HG02943 (cell line): ENCODE measurements around the gene SGIP1.
"Not testable (repeated sequence)": the region's sequence is repeated elsewhere in the genome, so short reads cannot be mapped to it uniquely, and the experiment has no call there.

Source experiments
- ATAC-seq: cut with Tn5 transposase; IDR thresholded peaks from one replicate; pipeline ENCODE4 v1.9.1; 2021; ENCODE audit warnings: mild to moderate bottlenecking, low read depth, moderate library complexity; ENCODE audit not compliant: unreplicated experiment

Gene SGIP1

DNA sequence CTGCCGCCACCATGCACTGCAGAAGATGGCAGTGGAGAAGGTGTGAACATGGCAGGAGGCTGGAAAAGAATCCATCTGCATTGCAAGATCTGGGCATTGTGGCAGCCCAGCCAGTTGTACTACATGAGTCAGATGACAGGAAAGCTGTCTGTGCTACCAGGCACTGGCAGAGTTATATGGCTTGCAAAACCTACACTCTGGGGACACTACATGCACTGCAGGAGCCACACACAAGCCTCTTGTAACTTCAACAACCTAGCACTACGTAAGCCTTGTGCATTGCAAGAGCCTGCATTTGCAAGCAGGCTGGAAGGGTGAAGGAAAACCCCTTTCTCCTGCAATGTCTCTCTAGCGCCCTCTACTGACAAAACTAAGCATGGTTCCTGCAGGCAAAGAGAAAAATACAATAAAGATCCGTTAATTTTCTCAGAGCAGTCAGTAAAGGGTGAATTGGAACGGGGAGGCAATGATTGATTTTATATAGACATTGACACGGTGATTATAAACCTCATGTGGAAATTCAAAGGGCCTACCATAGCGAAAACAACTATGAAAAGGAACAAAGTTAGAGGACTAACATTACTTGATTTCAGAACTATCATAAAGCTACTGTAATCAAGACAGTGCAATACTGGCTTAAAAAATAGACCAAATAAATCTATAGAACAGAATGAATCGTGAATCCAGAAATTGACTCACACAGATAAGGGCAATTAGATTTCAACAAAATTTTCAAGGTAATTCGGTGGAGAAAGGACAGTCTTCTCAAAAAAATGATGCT is 192.1 kb downstream of the SGIP1 start:
- peak; percentile 61 for ATAC-seq

DNA sequence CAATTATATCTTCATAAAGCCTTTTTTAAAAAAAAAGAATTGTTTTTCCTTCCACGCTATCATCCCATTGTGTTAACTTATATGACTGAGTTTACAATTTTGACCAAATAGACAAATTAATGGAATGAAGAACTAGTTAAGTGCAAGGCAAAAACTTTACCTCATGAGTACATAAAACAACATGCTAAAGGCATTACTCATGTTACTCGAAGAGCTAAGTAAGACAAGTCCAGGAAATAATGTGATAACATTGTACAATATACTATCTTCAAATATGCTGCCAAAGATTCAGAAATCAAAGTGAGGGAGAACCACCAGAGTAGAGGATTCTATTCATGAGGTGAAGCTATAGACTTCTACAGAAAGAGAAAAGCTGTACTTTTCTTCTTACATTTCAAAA is 194.1 kb downstream of the SGIP1 start:
- ATAC-seq = no peak

DNA sequence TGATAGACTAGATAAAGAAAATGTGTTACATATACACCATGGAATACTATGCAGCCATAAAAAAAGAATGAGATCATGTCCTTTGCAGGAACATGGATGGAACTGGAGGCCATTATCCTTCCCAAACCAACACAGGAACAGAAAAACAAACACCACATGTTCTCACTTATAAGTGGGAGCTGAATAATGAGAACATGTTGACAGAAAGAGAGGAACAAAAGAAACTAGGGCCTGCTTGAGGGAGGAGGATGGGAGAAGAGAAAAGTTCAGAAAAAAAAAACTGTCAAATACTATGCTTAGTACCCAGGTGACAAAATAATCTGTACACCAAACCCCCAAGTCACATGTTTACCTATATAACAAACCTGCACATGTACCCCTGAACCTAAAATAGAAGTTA is 194.8 kb downstream of the SGIP1 start:
- not testable (repeated sequence) for ATAC-seq

DNA sequence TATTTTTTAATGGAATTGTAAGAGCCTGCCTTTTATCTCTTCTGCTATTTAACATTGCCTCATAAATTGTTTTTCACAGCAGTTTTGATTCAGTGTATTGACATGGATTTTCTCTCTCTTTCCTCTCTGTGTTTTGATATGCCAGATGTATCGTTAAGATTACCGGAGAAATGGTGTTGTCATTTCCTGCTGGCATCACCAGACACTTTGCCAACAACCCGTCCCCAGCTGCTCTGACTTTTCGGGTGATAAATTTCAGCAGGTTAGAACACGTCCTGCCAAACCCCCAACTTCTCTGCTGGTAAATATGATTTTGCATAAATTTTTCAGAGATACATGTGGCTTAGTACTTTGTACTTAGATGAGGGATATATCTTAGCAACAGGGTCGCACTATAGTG is 195.2 kb downstream of the SGIP1 start:
- ATAC-seq = no peak

DNA sequence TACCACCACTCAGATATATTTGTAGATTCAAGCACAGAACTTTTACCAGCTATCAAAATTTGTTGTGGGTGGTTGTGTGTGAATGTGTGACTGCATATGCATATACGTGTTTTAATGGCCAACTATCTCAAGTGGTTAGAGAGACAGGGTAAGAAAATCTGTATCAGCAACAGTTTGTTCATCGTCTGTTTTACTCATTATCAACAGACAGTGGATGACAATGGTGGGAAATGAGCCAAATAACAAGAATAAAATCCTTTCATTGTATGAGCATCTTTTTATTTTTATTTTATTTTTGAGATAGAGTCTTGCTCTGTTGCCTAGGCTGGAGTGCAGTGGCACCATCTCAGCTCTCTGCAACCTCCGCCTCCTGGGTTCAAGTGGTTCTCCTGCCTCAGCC is 195.6 kb downstream of the SGIP1 start:
- ATAC-seq = no peak

DNA sequence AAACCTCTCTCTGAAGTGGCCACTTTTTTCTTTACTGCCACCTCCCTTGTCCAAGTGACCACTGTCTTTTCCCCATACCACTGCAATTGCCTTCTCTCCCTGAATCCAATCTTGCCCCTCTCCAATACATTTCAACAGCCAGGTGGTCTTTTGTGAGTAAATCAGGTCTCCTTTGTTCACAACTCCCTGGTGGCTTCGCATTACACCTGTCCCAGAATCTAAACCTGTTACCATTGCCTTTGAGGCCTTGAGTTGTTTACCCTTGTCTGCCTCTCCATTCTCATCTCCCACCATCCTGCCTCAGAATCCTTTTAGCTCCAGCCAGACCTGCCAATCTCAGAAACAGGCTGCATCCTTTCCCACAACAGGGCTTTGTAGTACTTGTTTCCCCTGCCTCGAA is 196.5 kb downstream of the SGIP1 start:
- no peak for ATAC-seq

DNA sequence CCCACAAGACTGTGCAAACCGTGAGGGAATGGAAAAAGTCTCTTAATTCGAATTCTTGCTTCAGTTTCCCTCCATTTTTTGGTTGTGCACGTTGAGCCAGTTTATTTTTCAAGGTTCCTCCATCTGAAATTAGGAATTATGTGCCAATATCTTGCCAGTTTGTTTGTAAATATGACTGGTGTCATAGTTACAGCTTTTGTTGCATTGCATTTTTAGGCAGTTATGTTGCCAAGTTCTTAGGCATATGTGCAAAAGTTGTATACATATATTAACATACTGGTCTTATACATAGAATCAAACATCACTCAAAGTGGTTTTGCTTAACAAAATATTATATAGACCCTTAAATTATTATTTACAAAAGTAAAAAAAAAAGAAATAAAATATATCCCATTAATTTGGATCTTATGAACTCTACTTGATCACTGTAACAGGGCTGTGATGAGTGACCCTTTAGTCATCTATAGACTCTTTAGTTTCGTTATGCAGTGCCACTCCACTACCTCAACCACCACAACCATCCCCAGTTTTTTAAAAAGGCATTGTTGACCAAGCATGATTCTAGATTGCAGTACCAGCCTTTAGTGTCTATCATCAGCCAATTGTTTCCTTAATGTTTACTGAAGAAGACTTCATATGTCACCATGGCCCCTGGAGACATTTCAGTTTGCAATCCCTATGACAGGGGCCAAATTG is 197.4 kb downstream of the SGIP1 start:
- ATAC-seq = no peak

DNA sequence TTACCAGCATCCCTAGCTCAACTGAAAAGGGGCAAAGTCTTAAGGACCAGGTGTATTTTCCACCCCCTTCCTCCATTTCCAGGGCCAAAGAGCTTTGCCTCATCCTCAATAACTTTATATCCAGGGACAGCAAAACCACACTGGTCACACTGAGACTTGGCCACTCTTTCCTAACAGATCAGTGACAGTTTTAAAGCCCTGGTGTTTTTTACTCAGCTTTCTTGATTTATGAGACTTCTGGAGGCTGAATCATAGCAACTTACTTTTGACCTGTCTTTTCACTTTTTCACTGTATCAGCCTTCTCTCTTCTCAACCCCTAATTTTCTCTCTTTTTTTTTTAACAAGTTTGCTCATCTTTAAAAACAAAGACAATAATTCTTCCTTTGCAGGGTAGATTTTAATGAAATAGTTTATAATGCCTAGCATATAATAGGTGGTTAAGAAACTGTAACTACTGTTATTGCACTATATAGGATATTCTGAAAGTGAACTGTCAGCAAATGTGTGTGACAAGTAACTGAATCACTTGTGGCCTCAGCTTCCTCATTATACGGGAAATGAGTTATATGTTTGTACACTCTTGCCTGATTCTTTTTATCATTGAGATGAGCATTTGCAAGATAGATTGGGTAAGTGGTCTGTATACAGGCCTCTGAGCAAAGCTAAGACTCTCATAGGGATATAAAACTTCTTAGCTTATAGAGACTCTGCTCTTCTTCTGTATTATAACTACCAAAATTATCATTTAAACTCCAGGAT is 198.6 kb downstream of the SGIP1 start:
- ATAC-seq = peak; percentile 64

DNA sequence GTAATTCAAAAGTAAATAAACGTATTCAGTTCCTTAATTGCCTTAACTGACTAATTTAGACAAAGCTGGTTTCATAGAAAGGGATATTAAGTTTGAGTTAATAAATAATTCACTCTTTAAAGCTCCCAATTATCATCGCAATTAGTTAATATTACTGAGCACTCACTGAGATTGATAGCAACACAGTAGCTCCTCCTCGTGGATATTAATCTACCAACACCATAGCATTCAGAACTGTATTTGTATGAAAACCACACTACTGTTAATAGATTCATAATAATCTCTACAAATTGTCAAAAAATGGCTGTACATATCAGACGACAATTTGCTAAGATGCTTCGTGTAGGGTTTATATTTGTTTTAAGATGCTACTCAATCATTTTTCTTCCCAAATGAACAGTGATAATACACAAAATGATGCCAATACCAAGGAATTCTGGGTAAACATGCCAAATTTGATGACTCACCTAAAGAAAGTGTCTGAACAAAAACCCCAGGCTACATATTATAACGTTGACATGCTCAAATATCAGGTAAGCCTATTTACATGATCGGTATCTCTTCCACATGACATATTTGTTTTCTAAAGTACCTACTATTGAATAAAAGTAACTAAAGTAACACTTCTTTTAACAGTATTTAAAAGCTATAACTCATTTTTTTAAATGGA is 199.5 kb downstream of the SGIP1 start:
- ATAC-seq = no peak

DNA sequence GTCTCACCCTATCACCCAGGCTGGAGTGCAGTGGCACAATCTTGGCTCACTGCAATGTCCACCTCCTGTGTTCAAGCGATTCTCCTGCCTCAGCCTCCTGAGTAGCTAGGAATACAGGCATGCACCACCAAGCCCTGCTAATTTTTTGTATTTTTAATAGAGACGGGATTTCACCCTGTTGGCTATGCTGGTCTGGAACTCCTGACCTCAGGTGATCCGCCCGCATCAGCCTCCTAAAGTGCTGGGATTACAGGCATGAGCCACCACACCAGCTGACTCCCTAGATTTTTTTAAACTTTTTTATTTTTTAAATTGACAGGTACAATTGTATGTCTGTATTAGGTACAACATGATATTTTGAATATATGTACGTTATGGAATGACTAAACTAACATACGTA is 200.6 kb downstream of the SGIP1 start:
- ATAC-seq = not testable (repeated sequence)

DNA sequence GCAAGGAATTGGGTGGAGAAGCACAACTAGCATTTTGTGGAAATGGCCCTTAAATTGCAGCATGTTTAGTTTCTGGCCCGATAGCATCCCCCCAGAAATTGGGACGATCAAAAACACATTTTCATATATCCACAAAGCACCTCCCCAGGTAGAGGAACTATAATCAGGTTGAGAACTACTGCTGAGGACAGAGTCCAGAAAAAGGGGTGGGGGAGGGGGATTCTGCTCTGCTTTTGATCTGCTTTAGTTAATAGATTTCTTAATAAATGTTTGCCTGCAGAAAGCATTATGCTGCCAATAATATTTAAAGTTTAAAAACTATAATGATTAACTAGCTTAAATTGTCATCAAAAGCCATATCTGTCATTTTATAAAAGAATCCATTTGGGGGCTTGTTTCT is 203.9 kb downstream of the SGIP1 start:
- no peak for ATAC-seq

DNA sequence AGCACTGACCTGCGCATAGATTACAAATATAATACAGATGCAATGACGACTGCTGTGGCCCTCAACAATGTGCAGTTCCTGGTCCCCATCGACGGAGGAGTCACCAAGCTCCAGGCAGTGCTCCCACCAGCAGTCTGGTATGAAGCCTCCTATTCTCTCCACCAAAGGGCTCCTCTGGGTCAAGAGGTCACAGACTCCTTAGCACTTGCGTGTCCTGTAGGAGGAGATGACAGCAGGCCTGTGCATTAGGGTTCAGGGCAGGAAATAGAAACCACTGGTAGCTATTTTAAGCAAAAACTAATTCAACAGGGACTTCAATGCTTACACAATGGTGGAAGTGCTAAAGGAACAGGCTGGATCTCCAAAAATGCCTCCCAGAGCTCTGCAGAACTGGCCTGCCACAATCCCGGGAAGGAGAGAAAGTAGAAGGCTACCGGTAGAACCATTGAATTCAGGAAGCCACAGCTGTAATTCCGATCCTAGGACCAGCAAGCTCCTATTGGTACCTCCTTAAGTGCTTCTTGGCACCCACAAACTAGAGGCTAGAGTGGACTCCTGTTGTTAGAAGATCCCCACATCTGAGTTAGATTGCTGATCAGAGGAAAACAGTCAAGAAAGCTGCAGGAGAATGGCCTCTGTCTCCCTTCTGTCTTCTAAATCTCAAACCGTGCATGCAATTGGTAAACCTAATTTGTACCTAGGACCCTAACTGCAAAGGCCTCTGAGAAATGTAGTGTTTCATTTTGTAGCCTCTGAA is 205.6 kb downstream of the SGIP1 start:
- ATAC-seq = peak; percentile 69

DNA sequence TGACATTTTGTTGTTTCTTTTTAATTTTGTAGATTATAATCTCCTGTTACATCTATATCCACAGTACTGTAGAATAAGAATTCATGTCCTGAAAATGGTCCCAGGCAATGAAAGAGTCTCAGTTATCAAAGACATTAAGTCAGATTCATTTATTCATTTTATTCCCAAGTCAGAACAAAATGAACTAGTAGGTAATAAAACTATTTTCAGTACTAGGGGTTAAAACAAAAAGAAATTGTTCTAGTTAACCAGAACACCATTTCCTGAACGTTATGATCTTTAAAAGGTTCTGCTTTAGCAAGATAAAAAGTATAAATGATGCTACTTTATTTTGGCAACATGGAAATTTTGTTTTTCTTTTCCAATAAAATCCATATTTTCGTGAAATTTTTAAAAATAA is 211.5 kb downstream of the SGIP1 start:
- ATAC-seq = no peak

DNA sequence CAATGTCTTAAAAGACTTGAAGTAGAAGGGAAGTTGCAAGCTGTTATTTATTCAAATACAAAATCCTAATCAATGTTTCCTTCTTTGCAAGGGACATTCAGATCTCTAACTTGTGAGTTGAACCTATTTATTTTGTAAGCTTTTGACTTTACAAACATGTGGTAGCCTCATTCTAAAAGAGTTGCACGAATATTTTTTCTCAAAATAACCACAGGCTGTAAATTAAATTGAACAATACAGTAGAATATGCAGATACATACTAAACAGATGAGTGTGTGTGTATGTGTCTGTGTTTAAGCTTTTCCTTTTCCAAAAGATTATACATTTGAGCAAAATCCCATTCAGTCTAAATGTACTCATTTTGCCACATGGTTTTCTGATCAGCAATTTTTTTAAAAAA is 213.5 kb downstream of the SGIP1 start:
- no peak for ATAC-seq

DNA sequence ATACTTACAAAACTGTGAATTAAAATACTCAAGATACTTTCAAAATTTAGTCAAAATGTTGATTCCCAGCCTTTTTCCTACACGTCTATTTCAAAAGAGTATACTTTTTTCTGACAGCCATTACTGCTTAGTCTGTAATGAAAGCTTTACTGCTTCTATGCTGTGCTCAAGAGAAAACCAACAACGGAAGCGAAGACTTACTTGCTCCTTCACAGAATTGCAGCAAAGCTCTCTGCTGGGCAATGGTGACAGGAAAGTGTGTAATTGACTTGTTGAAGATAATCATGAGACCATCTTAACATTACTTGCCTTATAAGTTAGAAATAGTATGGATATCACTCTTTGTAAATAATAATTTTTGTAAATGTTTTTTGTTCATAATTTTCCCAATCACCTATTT is 216.6 kb downstream of the SGIP1 start:
- ATAC-seq = no peak

DNA sequence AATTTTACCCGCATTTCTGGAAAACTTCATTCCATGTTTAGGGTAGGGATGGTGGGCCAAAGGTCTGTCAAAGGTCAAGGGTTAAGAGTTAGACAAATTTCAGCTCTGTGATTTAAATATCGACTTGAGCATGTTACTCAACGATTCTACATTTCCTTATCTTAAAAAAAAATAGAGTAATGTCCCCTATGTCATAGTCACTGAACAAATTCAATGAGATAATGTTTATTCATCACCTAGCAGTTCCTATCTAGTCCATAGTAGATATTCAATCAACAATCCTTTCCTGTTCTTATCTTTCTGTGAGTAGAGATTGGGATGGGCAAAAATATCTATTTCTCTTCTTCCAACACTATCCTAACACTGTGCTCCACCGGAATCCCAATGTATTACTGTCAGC is 217.2 kb downstream of the SGIP1 start:
- ATAC-seq = no peak

DNA sequence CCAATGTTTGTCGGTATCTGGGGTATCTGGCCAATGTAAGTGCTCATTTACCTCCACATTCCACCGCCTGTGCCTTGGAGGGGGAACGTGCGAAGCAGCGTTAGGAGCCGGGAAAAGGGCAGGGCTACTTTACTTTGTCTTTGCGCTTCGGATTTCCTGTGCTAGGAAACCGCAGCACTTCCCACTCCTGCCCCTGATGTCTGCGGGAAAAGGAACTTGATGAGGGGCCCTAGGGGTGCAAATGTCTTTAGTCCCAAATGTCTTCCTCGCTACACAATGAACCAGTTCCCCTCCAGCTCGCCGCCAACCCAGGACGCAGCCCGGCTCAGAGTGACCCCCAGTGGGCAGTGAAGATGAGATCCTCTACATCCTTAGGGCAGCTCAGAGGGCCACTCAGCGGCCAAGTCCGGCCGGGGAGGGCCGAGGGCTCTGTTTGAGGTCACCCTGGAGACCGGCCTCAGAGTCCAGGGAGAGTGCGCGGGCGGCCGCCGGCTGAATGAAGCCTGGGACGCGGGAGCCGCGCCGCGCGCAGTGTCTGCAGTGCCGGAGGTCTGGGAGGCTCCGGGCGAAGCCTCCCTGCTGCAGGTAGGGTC is 218.1 kb downstream of the SGIP1 start, which contains the start of gene DYNLT5:
DYNLT5 (plus strand) TSS at position 460 of the 593 bp plus-strand sequence. CDS start 2,200 bp downstream, outside the sequence.
- no peak for ATAC-seq

DNA sequence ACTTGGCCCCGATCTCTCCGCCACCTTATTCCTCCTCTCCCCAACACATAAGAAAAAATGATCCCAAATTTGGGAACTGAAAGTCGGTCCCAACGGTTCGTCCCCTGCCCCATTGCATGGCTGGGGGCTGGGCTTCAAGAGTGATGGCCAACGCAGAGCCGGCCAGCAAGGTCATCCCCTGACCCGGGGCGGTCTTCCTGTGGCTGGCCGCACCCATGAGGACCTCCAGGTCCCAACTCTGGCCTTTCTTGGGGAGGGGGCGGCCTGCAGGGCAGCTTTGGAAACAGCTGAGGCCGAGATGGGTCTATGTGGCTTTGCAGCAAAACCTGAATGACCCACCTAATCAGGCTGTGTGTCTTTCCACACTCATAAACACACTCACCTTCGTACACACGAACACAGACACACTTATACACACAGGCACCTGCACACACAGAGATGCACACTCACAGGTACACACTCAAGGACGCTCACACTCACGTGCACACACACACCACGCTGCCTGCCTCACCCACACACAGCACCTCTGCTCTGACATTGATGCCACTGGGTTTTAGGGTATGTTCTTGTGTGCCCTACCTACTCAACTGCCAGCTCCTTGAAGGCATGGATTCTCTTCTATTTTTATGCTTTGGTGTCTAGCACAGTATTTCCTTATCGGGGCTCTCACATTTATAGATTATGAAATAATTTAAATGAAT is 218.9 kb downstream of the SGIP1 start:
- no peak for ATAC-seq

DNA sequence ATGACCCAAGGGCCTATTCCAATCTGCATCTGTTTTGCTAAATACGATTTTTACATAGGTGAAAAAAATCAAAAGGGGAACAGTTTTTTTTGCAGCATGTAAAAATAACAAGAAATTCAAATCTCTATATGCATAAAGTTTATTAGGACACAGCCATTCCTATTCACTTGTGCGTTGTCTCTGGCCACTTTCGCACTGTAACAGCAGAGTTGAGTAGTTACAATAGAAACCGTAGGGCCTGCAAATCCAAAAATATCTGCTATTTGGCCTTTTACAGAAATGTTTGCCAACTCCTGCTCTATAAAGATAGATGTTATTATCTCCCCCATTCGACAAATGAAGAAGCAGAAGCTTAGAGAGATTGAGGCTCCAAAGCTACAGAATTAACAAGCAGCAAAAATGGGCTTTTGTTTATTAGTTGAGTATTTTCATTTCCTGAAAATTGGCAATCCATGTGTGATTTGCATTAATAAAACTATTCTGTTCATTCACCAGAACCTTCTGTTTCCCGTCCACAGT is 223.8 kb downstream of the SGIP1 start:
- peak; percentile 16 for ATAC-seq
